Measurements from ENCODE around the gene PABPN1L.

DNA sequence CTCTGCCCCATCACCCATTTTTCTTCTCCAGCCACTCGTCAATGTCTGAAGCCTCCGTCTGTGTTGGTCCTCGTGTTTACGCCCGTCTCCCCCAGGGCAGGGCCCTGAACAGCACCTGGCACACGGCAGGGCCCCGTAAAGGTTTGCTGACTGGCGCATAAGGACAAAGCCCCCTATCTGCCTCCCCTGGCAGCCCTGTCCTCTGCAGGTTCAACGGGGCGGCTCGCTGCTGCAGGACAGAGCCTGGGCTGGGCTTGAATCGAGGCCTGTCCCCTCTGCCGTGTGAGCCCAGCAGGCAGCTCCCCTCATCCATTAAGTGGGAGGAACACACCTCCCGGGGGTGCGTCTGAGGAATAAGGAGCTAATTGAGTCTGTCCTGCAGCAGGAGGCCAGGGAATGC is 46.1 kb upstream of the PABPN1L start:
- TF ChIP-seq, protein P1, sequence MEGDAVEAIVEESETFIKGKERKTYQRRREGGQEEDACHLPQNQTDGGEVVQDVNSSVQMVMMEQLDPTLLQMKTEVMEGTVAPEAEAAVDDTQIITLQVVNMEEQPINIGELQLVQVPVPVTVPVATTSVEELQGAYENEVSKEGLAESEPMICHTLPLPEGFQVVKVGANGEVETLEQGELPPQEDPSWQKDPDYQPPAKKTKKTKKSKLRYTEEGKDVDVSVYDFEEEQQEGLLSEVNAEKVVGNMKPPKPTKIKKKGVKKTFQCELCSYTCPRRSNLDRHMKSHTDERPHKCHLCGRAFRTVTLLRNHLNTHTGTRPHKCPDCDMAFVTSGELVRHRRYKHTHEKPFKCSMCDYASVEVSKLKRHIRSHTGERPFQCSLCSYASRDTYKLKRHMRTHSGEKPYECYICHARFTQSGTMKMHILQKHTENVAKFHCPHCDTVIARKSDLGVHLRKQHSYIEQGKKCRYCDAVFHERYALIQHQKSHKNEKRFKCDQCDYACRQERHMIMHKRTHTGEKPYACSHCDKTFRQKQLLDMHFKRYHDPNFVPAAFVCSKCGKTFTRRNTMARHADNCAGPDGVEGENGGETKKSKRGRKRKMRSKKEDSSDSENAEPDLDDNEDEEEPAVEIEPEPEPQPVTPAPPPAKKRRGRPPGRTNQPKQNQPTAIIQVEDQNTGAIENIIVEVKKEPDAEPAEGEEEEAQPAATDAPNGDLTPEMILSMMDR (conservative IDR thresholded peaks at IDR 0.05; ENCODE audit: low read depth, low read length): no peak
- TF ChIP-seq RCOR1 (IDR thresholded peaks at IDR 0.05; ENCODE audit: insufficient replicate concordance, low read length) (no peak), RAD21 (IDR thresholded peaks at IDR 0.05; ENCODE audit: low read length) (no peak)

Data from IMR-90 (cell line).